SK-N-MC (cell line): ENCODE data around the gene DEPDC1B.
"Not testable (repeated sequence)": the region's sequence is repeated elsewhere in the genome, so short reads cannot be mapped to it uniquely, and the experiment has no call there.

Experiments
- DNase-seq: peaks from one replicate; pipeline ENCODE4 v3.0.0-alpha.2; 2011; ENCODE audit warnings: low read depth, low spot score
- H3K27ac ChIP-seq: fragments of 200-600 bp; sonication (generic); 2 replicates; pipeline ENCODE4 v1.5.1; 2016; ENCODE audit warnings: mixed run types
- H3K36me3 ChIP-seq: fragments of 200-600 bp; sonication (generic); 2 replicates; pipeline ENCODE4 v1.6.1; 2017; ENCODE audit warnings: antibody characterized with exemption, low read length, mixed read lengths; ENCODE audit not compliant: insufficient read depth
- H3K4me3 ChIP-seq: fragments of 200-600 bp; sonication (generic); 2 replicates; pipeline ENCODE4 v1.5.1; 2016
- H3K9ac ChIP-seq: fragments of 200-600 bp; sonication (generic); 2 replicates; pipeline ENCODE4 v1.8.0; 2017; ENCODE audit warnings: mixed run types, mixed read lengths; ENCODE audit not compliant: insufficient read length
- H3K9me3 ChIP-seq: fragments of 200-600 bp; sonication (generic); 2 replicates; pipeline ENCODE4 v1.6.1; 2017; ENCODE audit warnings: low read depth, mild to moderate bottlenecking, antibody characterized with exemption, low read length, moderate library complexity, mixed read lengths
- EZH2 ChIP-seq: fragments of 200-600 bp; sonication (generic); IDR thresholded peaks from one replicate; pipeline ENCODE4 v1.6.1; 2017; ENCODE audit warnings: antibody characterized with exemption
- FOXP2 ChIP-seq: optimal IDR thresholded peaks from 2 replicates; pipeline ENCODE3; 2011; ENCODE audit warnings: mild to moderate bottlenecking, moderate library complexity; ENCODE audit not compliant: insufficient read depth; ENCODE audit errors: extremely low read length, control extremely low read depth
- POLR2AphosphoS5 ChIP-seq: IDR thresholded peaks from 2 replicates; pipeline ENCODE4 v1.6.1; 2012; ENCODE audit warnings: mild to moderate bottlenecking, low read depth, low read length, borderline replicate concordance

Gene DEPDC1B

GRCh38 chr5:60686157-60686556 is 13.8 kb downstream of the DEPDC1B start:
- Histone ChIP-seq H3K4me3 (no peak overlapping the region), H3K27ac (no peak overlapping the region), H3K9ac (no peak overlapping the region), H3K36me3 (peaks cover 52% of the 10 kb centered on the region), H3K9me3 (no peaks in the 10 kb centered on the region)
- DNase-seq = no peak
- TF ChIP-seq EZH2 (no peak), POLR2AphosphoS5 (no peak), FOXP2 (no peak)

- no peaks in the 10 kb centered on the region for H3K9me3 ChIP-seq
- H3K27ac ChIP-seq = no peak overlapping the region
- H3K4me3 ChIP-seq = no peak overlapping the region
- H3K9ac ChIP-seq = no peak overlapping the region
- TF ChIP-seq FOXP2 (no peak), POLR2AphosphoS5 (no peak), EZH2 (no peak)
- peaks cover 52% of the 10 kb centered on the region for H3K36me3 ChIP-seq
- DNase-seq = no peak
Measured at GRCh38 chr5:60685700-60686099, 14.3 kb downstream of the DEPDC1B start.

GRCh38 chr5:60685028-60685427 is 14.9 kb downstream of the DEPDC1B start:
- Histone ChIP-seq H3K9ac (no peak overlapping the region), H3K9me3 (no peaks in the 10 kb centered on the region), H3K4me3 (no peak overlapping the region), H3K36me3 (peaks cover 52% of the 10 kb centered on the region), H3K27ac (no peak overlapping the region)
- TF ChIP-seq EZH2 (no peak), POLR2AphosphoS5 (no peak), FOXP2 (no peak)
- DNase-seq = no peak

- not testable (repeated sequence) for H3K4me3 ChIP-seq, H3K27ac ChIP-seq, H3K9ac ChIP-seq, H3K9me3 ChIP-seq, DNase-seq
- peaks cover 55% of the 10 kb centered on the region for H3K36me3 ChIP-seq
Measured at GRCh38 chr5:60682007-60682406, 18.0 kb downstream of the DEPDC1B start.

- Histone ChIP-seq H3K9ac (no peak overlapping the region), H3K9me3 (no peaks in the 10 kb centered on the region), H3K27ac (no peak overlapping the region), H3K4me3 (no peak overlapping the region), H3K36me3 (peaks cover 33% of the 10 kb centered on the region)
- TF ChIP-seq EZH2 (no peak), POLR2AphosphoS5 (no peak), FOXP2 (no peak)
- no peak for DNase-seq
Measured at GRCh38 chr5:60679816-60680215, 20.1 kb downstream of the DEPDC1B start.

- no peak overlapping the region for H3K27ac ChIP-seq
- H3K9me3 ChIP-seq = no peaks in the 10 kb centered on the region
- H3K9ac ChIP-seq = no peak overlapping the region
- TF ChIP-seq EZH2 = no peak
- no peak for TF ChIP-seq FOXP2
- TF ChIP-seq POLR2AphosphoS5 = no peak
- H3K4me3 ChIP-seq = no peak overlapping the region
- peaks cover 17% of the 10 kb centered on the region for H3K36me3 ChIP-seq
- no peak for DNase-seq
Measured at GRCh38 chr5:60677850-60678664, 21.9 kb downstream of the DEPDC1B start.

GRCh38 chr5:60675286-60675685 is 24.7 kb downstream of the DEPDC1B start:
- Histone ChIP-seq H3K9ac (no peak overlapping the region), H3K4me3 (no peak overlapping the region), H3K9me3 (no peaks in the 10 kb centered on the region), H3K27ac (peak overlapping the region; percentile 94; the same call in 1 of the 2 replicates), H3K36me3 (peaks cover 11% of the 10 kb centered on the region; the same call in 1 of the 2 replicates)
- no peak for TF ChIP-seq FOXP2
- no peak for TF ChIP-seq POLR2AphosphoS5
- TF ChIP-seq EZH2 = no peak
- DNase-seq = no peak

GRCh38 chr5:60674251-60675069 is 25.5 kb downstream of the DEPDC1B start:
- Histone ChIP-seq H3K9me3 (no peaks in the 10 kb centered on the region), H3K36me3 (peaks cover 11% of the 10 kb centered on the region; the same call in 1 of the 2 replicates), H3K9ac (no peak overlapping the region), H3K4me3 (no peak overlapping the region), H3K27ac (peak overlapping the region; percentile 94)
- TF ChIP-seq EZH2 = no peak
- TF ChIP-seq FOXP2 = no peak
- TF ChIP-seq POLR2AphosphoS5 = no peak
- no peak for DNase-seq
